ENCODE results near the gene KRTAP21-3.

Gene KRTAP21-3

GRCh38 chr21:30689822-30690221 is 28.8 kb downstream of the KRTAP21-3 start:
- ATAC-seq, result no peak
- Mint-ChIP-seq H3K27me3 (no peaks in the 10 kb centered on the region), H3K4me1 (no peaks in the 10 kb centered on the region), H3K27ac (no peak overlapping the region), H3K9me3 (peaks cover 5% of the 10 kb centered on the region), H3K36me3 (no peaks in the 10 kb centered on the region), H3K4me3 (no peak overlapping the region)

- no peaks in the 10 kb centered on the region for H3K27me3 Mint-ChIP-seq
Measured at GRCh38 chr21:30684506-30684905, 34.1 kb downstream of the KRTAP21-3 start.

GRCh38 chr21:30680586-30680985 is 38.0 kb downstream of the KRTAP21-3 start:
- H3K4me3 Mint-ChIP-seq, result no peak overlapping the region
- no peak overlapping the region for H3K27ac Mint-ChIP-seq
- ATAC-seq, result no peak
- H3K27me3 Mint-ChIP-seq, result no peaks in the 10 kb centered on the region
- H3K4me1 Mint-ChIP-seq, result no peaks in the 10 kb centered on the region
- no peaks in the 10 kb centered on the region for H3K36me3 Mint-ChIP-seq
- peaks cover 9% of the 10 kb centered on the region for H3K9me3 Mint-ChIP-seq

More at GRCh38 chr21:30684506-30684905, 34.1 kb downstream of the KRTAP21-3 start:
- Mint-ChIP-seq H3K27ac (no peak overlapping the region), H3K4me1 (no peaks in the 10 kb centered on the region), H3K9me3 (peaks cover 6% of the 10 kb centered on the region), H3K4me3 (no peak overlapping the region), H3K36me3 (no peaks in the 10 kb centered on the region)
- ATAC-seq, result no peak

DNA sequence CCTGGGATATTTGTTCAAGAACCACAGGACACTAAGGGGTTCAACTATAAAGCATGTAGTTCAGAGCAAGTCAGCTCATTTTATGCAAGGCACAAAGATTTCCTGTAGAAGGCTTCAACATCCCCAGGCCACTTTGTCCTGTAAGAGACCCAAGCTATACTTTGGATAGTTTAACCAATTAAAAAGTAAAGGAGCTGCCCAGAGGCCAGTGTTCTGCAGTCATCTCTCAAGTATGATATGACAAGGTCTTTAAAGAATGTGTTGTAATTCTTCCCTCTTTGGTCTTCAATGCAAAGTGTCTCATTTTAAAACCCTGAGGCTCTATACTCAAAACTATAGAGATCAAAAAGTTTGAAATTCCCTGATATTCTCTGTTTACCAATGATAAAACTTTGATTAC is 41.8 kb downstream of the KRTAP21-3 start:
- no peak overlapping the region for H3K27ac Mint-ChIP-seq
- peaks cover 10% of the 10 kb centered on the region for H3K9me3 Mint-ChIP-seq
- no peaks in the 10 kb centered on the region for H3K36me3 Mint-ChIP-seq
- no peaks in the 10 kb centered on the region for H3K4me1 Mint-ChIP-seq
- no peak for ATAC-seq
- no peaks in the 10 kb centered on the region for H3K27me3 Mint-ChIP-seq
- no peak overlapping the region for H3K4me3 Mint-ChIP-seq

DNA sequence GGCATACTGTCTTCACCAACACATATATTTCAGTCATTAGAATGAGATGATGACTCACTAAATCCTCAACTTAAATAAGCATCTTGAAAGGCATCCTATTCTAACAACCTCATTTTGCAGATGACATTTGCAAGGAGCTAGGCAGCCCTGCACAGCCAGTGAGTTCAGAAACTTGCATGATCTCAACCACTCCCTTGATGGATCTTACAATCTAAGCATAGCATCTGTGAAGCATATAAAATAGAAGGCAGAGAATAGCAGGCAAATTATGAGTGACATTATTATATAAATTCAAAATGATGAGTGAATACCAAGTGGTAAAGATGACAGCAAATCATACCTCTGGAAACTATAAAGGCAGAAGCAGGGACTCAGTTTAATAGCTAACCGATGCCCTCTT is 44.3 kb downstream of the KRTAP21-3 start:
- ATAC-seq, result no peak
- Mint-ChIP-seq H3K9me3 (peaks cover 10% of the 10 kb centered on the region), H3K4me1 (no peaks in the 10 kb centered on the region)

DNA sequence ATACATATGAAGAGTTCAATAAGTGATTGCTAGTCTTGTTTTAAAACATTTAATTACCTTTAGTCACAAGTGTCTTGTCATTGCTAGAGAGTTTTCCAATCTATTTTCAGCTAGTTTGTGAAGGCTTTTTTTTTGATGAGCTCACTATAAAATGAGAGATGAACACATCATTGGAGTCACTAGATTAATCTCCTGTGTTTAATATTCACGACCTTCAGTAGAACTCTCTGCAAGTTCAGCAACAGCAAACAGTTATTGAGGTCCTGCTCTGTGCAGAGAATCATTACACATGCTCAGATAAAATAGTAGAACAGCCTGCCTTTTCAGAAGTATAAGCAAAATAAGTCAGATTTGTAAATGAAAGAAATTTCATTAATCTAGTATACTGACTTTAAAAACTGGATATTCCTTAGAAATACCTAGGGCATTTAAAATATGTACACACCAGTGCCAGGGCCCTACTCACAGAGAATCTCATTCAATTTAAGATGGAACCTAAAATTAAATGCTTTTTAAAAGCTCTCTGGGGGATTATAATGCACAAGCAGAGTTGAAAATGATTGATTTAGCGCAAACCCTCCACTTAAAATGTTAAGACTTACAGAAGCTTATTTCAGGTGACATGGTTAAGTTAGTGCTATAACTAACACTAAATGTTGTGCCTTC is 45.5 kb downstream of the KRTAP21-3 start:
- no peaks in the 10 kb centered on the region for H3K4me1 Mint-ChIP-seq
- no peak overlapping the region for H3K27ac Mint-ChIP-seq
- H3K4me3 Mint-ChIP-seq, result no peak overlapping the region
- H3K9me3 Mint-ChIP-seq, result peaks cover 13% of the 10 kb centered on the region
- no peaks in the 10 kb centered on the region for H3K36me3 Mint-ChIP-seq
- no peak for ATAC-seq
- H3K27me3 Mint-ChIP-seq, result no peaks in the 10 kb centered on the region

More for the DNA sequence above, 44.3 kb downstream of the KRTAP21-3 start:
- H3K27me3 Mint-ChIP-seq, result no peaks in the 10 kb centered on the region
- H3K36me3 Mint-ChIP-seq, result no peaks in the 10 kb centered on the region
- H3K27ac Mint-ChIP-seq, result no peak overlapping the region
- H3K4me3 Mint-ChIP-seq, result no peak overlapping the region

DNA sequence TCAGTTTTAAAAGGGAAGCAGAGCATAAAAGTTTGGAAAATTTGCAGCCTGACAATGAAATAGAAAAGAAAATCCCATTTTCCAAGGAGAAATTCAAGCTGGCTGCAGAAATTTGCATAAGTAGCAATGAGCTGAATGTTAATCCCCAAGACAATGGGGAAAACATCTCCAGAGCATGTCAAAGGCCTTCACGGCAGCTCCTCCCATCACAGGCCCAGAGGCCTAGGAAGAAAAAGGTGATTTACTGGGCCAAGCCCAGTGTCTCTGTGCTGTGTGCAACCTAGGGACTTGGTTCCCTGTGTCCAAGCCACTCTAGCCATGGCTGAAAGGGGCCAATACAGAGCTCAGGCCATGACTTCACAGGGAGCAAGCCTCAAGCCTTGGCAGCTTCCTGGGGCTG is 49.8 kb downstream of the KRTAP21-3 start:
- Mint-ChIP-seq H3K27ac (no peak overlapping the region), H3K27me3 (no peaks in the 10 kb centered on the region), H3K9me3 (peaks cover 7% of the 10 kb centered on the region), H3K4me3 (no peak overlapping the region), H3K36me3 (no peaks in the 10 kb centered on the region), H3K4me1 (no peaks in the 10 kb centered on the region)
- no peak for ATAC-seq

Data from stimulated activated memory B cell treated with anti-CD40 and anti-IgM and Interleukin-4, amounts not matched to agents 10 μg/mL and 1 μg/mL and 100 μg/mL, for 72 hours (primary cell).